BE2C (cell line): ENCODE measurements around the gene LAMA3.

Experiments used
- DNase-seq: peaks from one replicate; pipeline ENCODE4 v3.0.0-alpha.2; 2020
- H3K27me3 ChIP-seq: fragments of 250-450 bp; sonication (Bioruptor Pico); 2 replicates; pipeline ENCODE4 v1.5.1; 2020; ENCODE audit warnings: mild to moderate bottlenecking
- H3K36me3 ChIP-seq: fragments of 250-450 bp; sonication (Bioruptor Pico); 2 replicates; pipeline ENCODE4 v1.5.1; 2020; ENCODE audit warnings: mild to moderate bottlenecking
- H3K4me1 ChIP-seq: fragments of 250-450 bp; sonication (Bioruptor Pico); 2 replicates; pipeline ENCODE4 v1.5.1; 2020
- H3K4me3 ChIP-seq: 2 replicates; pipeline ENCODE4 v1.5.1; 2011; ENCODE audit warnings: low read depth, low read length
- H3K9me3 ChIP-seq: fragments of 250-450 bp; sonication (Bioruptor Pico); 2 replicates; pipeline ENCODE4 v1.5.1; 2020
- CTCF ChIP-seq: IDR thresholded peaks from 2 replicates; pipeline ENCODE4 v1.5.1; 2012; ENCODE audit warnings: mild to moderate bottlenecking, low read depth, low read length

The LAMA3 gene

GRCh38 chr18:23684515-23685197, 4.6 kb upstream of the LAMA3 start:
- Histone ChIP-seq H3K27me3 (peaks cover 12% of the 10 kb centered on the region), H3K36me3 (no peaks in the 10 kb centered on the region), H3K9me3 (no peaks in the 10 kb centered on the region), H3K4me3 (no peak overlapping the region), H3K4me1 (no peaks in the 10 kb centered on the region)
- no peak for TF ChIP-seq CTCF
- no peak for DNase-seq

GRCh38 chr18:23688528-23688927, 725 bp upstream of the LAMA3 start:
- no peak for TF ChIP-seq CTCF
- no peak overlapping the region for H3K4me3 ChIP-seq
- DNase-seq, result no peak

GRCh38 chr18:23689616-23690504, 607 bp downstream of the LAMA3 start:
- Histone ChIP-seq H3K4me1 (no peaks in the 10 kb centered on the region), H3K9me3 (no peaks in the 10 kb centered on the region), H3K4me3 (peak overlapping the region; percentile 39), H3K36me3 (no peaks in the 10 kb centered on the region), H3K27me3 (peaks cover 18% of the 10 kb centered on the region)
- no peak for TF ChIP-seq CTCF
- peak; percentile 10 for DNase-seq

More at GRCh38 chr18:23688528-23688927, 725 bp upstream of the LAMA3 start:
- no peaks in the 10 kb centered on the region for H3K36me3 ChIP-seq
- H3K27me3 ChIP-seq, result peaks cover 18% of the 10 kb centered on the region
- no peaks in the 10 kb centered on the region for H3K4me1 ChIP-seq
- H3K9me3 ChIP-seq, result no peaks in the 10 kb centered on the region

GRCh38 chr18:23690505-23691068, 1.3 kb downstream of the LAMA3 start:
- no peak for TF ChIP-seq CTCF
- no peak overlapping the region for H3K4me3 ChIP-seq
- no peak for DNase-seq
- H3K9me3 ChIP-seq, result no peaks in the 10 kb centered on the region
- H3K36me3 ChIP-seq, result no peaks in the 10 kb centered on the region
- peaks cover 18% of the 10 kb centered on the region for H3K27me3 ChIP-seq
- no peaks in the 10 kb centered on the region for H3K4me1 ChIP-seq

- H3K27me3 ChIP-seq, result peaks cover 14% of the 10 kb centered on the region
- TF ChIP-seq CTCF, result no peak
- H3K4me1 ChIP-seq, result no peaks in the 10 kb centered on the region
- H3K36me3 ChIP-seq, result no peaks in the 10 kb centered on the region
- DNase-seq, result no peak
- H3K4me3 ChIP-seq, result no peak overlapping the region
- no peaks in the 10 kb centered on the region for H3K9me3 ChIP-seq
These were observed 4.6 kb downstream of the LAMA3 start for GRCh38 chr18:23693846-23694245.
